ENCODE results near the gene ATP2C1. TPM values are rescaled to one million over a fixed set of nuclear protein-coding genes. Genes with fewer than 3 reads are reported as not detected.

Gene ATP2C1
- total and polyA plus RNA-seq, 2 of the 13 experiments (the other 11 are each of a cell fraction or from before 2014, with no cell fraction given), result 32.4 to 37.6 TPM

- DNase-seq (ENCODE audit: low spot score) (no peak), FAIRE-seq (peak; percentile 36), ATAC-seq (no peak)
- POLR2A ChIA-PET, result no interaction called here
- TF ChIP-seq SP1 (IDR thresholded peaks at IDR 0.05) (no peak), SP1 (CRISPR knock-in tag; IDR thresholded peaks at IDR 0.05) (no peak), SP2 (CRISPR knock-in tag; IDR thresholded peaks at IDR 0.05) (no peak), STAG1 (CRISPR knock-in tag; IDR thresholded peaks at IDR 0.05) (peak; percentile 33), ZBTB7A (CRISPR knock-in tag; IDR thresholded peaks at IDR 0.05) (no peak)
- H3K4me3 ChIP-seq (replicated peaks in 1 of 3; ENCODE audit: insufficient read depth in 1 of 3, low read depth in 2 of 3, low read length in 3 of 3), result no peak overlapping the region
- no peaks in the 10 kb centered on the region for H3K27me3 ChIP-seq (ENCODE audit: control insufficient read depth in 1 of 2, insufficient read depth in 2 of 2, low read length in 2 of 2)
- H3K9me3 ChIP-seq (ENCODE audit: low read length), result no peaks in the 10 kb centered on the region
- BruUV-seq (replicated peaks), result no TSS peak
- no peak overlapping the region for H3K9ac ChIP-seq (ENCODE audit: insufficient read depth, low read depth, low read length)
- H3K4me1 ChIP-seq (ENCODE audit: insufficient read depth, low read length), result peaks cover 2% of the 10 kb centered on the region; the same call in 1 of the 2 replicates
- no peak overlapping the region for H2AFZ ChIP-seq (ENCODE audit: low read length)
- H4K20me1 ChIP-seq (ENCODE audit: insufficient read depth, low read length), result no peaks in the 10 kb centered on the region
- in situ Hi-C loops (cut with HindIII; ENCODE audit: extremely low pct_ligation_motif_present, low pct_unique_long_range_greater_than_20kb), result no loop called here
- WGBS (ENCODE audit: low lambda C conversion rate), result 54% methylated on average over 3 of the region's 3 CpGs
- H3K79me2 ChIP-seq (ENCODE audit: insufficient read depth, low read length), result no peaks in the 10 kb centered on the region
- no peaks in the 10 kb centered on the region for H3K36me3 ChIP-seq (replicated peaks in 1 of 2; ENCODE audit: control insufficient read depth in 1 of 2, insufficient read depth in 2 of 2, low read length in 2 of 2)
- no peak overlapping the region for H3K4me2 ChIP-seq (ENCODE audit: low read depth, low read length)
- CTCF ChIA-PET (ENCODE audit: low intra/inter-chr PET ratio, low total read pairs), result no interaction called here
- intact Hi-C loops (cut with micrococcal nuclease; ENCODE audit: unreplicated experiment), result no loop called here
- no peak overlapping the region for H3K27ac ChIP-seq (ENCODE audit: extremely low read length, insufficient read depth, low read length)
Measured at GRCh38 chr3:131053043-131053859, 159.4 kb downstream of the ATP2C1 start.

Small RNA genes lying within 50 kb of the gene (small RNA-seq; reads per million reads assigned to genes)
- gene RF00019 (ENCODE audit: insufficient read depth in 2 of 3, insufficient read length in 3 of 3, low read depth in 2 of 3, low replicate concordance in 1 of 3), result 0 reads per million in 3 experiments

Other genes starting within 250 kb of the ATP2C1 start
- gene PIK3R4, start 147.3 kb upstream of the ATP2C1 start, total RNA-seq (2016; rRNA removed; fragmentation: Illumina TruSeq; extraction: Trizol), result 26.0 and 29.7 TPM in 2 replicates
- gene PIK3R4, start 147.3 kb upstream of the ATP2C1 start, polyA plus RNA-seq (2011; rRNA removed), result 20.2 and 22.4 TPM in 2 replicates
- gene ASTE1, start 132.7 kb downstream of the ATP2C1 start, total RNA-seq (2016; rRNA removed; fragmentation: Illumina TruSeq; extraction: Trizol), result 7.9 and 10.5 TPM in 2 replicates
- 4.0 and 4.7 TPM in 2 replicates for gene ASTE1, start 132.7 kb downstream of the ATP2C1 start, polyA plus RNA-seq (2011; rRNA removed)
- 2.2 and 2.4 TPM in 2 replicates for gene NEK11, start 132.8 kb downstream of the ATP2C1 start, total RNA-seq (2016; rRNA removed; fragmentation: Illumina TruSeq; extraction: Trizol)
- 0.95 and 1.4 TPM in 2 replicates for gene NEK11, start 132.8 kb downstream of the ATP2C1 start, polyA plus RNA-seq (2011; rRNA removed)

Data from HepG2 (cell line).